Raji (cell line): Measurements from ENCODE around the gene HMMR.
A peak's percentile ranks its signal among the peaks of the same experiment; 100 is the strongest.

Experiments
- POLR2A ChIP-seq: IDR thresholded peaks from 2 replicates; pipeline ENCODE4 v1.6.1; 2011; ENCODE audit warnings: low read depth, low read length, control low read depth; ENCODE audit not compliant: insufficient read depth

Gene HMMR

GRCh38 chr5:163453705-163454104 lies 6.7 kb upstream of the HMMR start:
- no peak for TF ChIP-seq POLR2A

- TF ChIP-seq POLR2A: no peak
Measured at GRCh38 chr5:163456029-163456589, 4.3 kb upstream of the HMMR start.

- no peak for TF ChIP-seq POLR2A
Measured at GRCh38 chr5:163456840-163457239, 3.6 kb upstream of the HMMR start.

- no peak for TF ChIP-seq POLR2A
Measured at GRCh38 chr5:163458778-163459385, 1.6 kb upstream of the HMMR start.

- TF ChIP-seq POLR2A: no peak
Measured at GRCh38 chr5:163459462-163459818, 992 bp upstream of the HMMR start.

GRCh38 chr5:163459819-163460561 lies 442 bp upstream of the HMMR start, which contains the start of gene NUDCD2:
Gene NUDCD2, minus strand, starts transcription at chr5:163460102. Its CDS starts 52 bp downstream, at chr5:163460050.
- peak; percentile 89 for TF ChIP-seq POLR2A

GRCh38 chr5:163463063-163463435 lies 2.6 kb downstream of the HMMR start:
- TF ChIP-seq POLR2A: no peak

- TF ChIP-seq POLR2A: no peak
Measured at GRCh38 chr5:163467682-163468081, 7.2 kb downstream of the HMMR start.

GRCh38 chr5:163473635-163474243 lies 13.3 kb downstream of the HMMR start:
- no peak for TF ChIP-seq POLR2A

GRCh38 chr5:163475411-163475810 lies 15.0 kb downstream of the HMMR start:
- no peak for TF ChIP-seq POLR2A

- TF ChIP-seq POLR2A: no peak
Measured at GRCh38 chr5:163478126-163478981, 17.9 kb downstream of the HMMR start.

- TF ChIP-seq POLR2A: no peak
Measured at GRCh38 chr5:163478982-163479271, 18.5 kb downstream of the HMMR start.

GRCh38 chr5:163489055-163489744 lies 28.8 kb downstream of the HMMR start:
- no peak for TF ChIP-seq POLR2A

GRCh38 chr5:163489745-163490075 lies 29.3 kb downstream of the HMMR start:
- TF ChIP-seq POLR2A: no peak

GRCh38 chr5:163496286-163496685 lies 35.9 kb downstream of the HMMR start:
- no peak for TF ChIP-seq POLR2A
